NCI-H526 treated with DMSO at 0.1 percent for 48 hours (cell line): ENCODE data around the gene NBPF4.
"Not testable (repeated sequence)": the region's sequence is repeated elsewhere in the genome, so short reads cannot be mapped to it uniquely, and the experiment has no call there.

Experiments
- DNase-seq: peaks from one replicate; lab custom pipeline; 2025; lab: John Stamatoyannopoulos, UW

NBPF4 gene

GRCh38 chr1:108211014-108211413 lies 32.9 kb downstream of the NBPF4 start:
- DNase-seq, result no peak

- no peak for DNase-seq
Measured at GRCh38 chr1:108209456-108210108, 34.3 kb downstream of the NBPF4 start.

- no peak for DNase-seq
Measured at GRCh38 chr1:108208724-108209446, 35.0 kb downstream of the NBPF4 start.

- not testable (repeated sequence) for DNase-seq
Measured at GRCh38 chr1:108203582-108203981, 40.3 kb downstream of the NBPF4 start.

GRCh38 chr1:108201687-108202086 lies 42.2 kb downstream of the NBPF4 start:
- no peak for DNase-seq

GRCh38 chr1:108200687-108201051 lies 43.2 kb downstream of the NBPF4 start:
- DNase-seq, result peak; percentile 75

GRCh38 chr1:108199781-108200686 lies 43.8 kb downstream of the NBPF4 start, which contains the start of gene SLC25A24:
Gene SLC25A24 (minus strand): TSS chr1:108200343. CDS start chr1:108200138, 205 bp downstream.
- peak; percentile 74 for DNase-seq

- DNase-seq, result peak; percentile 54
Measured at GRCh38 chr1:108199201-108199691, 44.6 kb downstream of the NBPF4 start.

GRCh38 chr1:108194051-108194450 lies 49.8 kb downstream of the NBPF4 start:
- no peak for DNase-seq

- no peak for DNase-seq
Measured at GRCh38 chr1:108193333-108193732, 50.5 kb downstream of the NBPF4 start.

- DNase-seq, result no peak
Measured at GRCh38 chr1:108192581-108192980, 51.3 kb downstream of the NBPF4 start.

GRCh38 chr1:108190686-108191416 lies 53.0 kb downstream of the NBPF4 start:
- DNase-seq, result no peak

GRCh38 chr1:108190001-108190634 lies 53.8 kb downstream of the NBPF4 start:
- no peak for DNase-seq

- no peak for DNase-seq
Measured at GRCh38 chr1:108188801-108189200, 55.1 kb downstream of the NBPF4 start.

- peak; percentile 44 for DNase-seq
Measured at GRCh38 chr1:108182959-108183700, 60.7 kb downstream of the NBPF4 start.

GRCh38 chr1:108179018-108179417 lies 64.9 kb downstream of the NBPF4 start:
- DNase-seq, result no peak
